Measurements from ENCODE around the gene PDE4B. TPM values are rescaled to one million over a fixed set of nuclear protein-coding genes. Genes with fewer than 3 reads are reported as not detected.

The PDE4B gene
- total and polyA plus RNA-seq, 10 of the 15 experiments (the other 5 are each of a cell fraction or from before 2014, with no cell fraction given), result 3.0 to 13.2 (median 5.7) TPM

GRCh38 chr1:66175581-66175980, 382.9 kb downstream of the PDE4B start:
- ChIA-PET RAD21 (ENCODE audit: unreplicated experiment) (no interaction called here), SMC1A (ENCODE audit: uncharacterized antibody, unreplicated experiment) (interaction anchor here (1.4 to 1.9 kb wide), 3 partner anchors 8 to 271 kb away, joined by 3 to 7 read pairs (median 3); no protein-coding TSS in a partner anchor), CTCF (interaction anchor here (1.4 kb wide), 1 partner anchor 67 kb away, joined by 3 read pairs; no protein-coding TSS in a partner anchor), POLR2A (no interaction called here)
- Histone ChIP-seq H3K27me3 (replicated peaks in 1 of 2; ENCODE audit: control insufficient read depth in 2 of 2, insufficient read depth in 2 of 2, low read length in 1 of 2) (no peaks in the 10 kb centered on the region), H3K4me2 (ENCODE audit: control insufficient read depth, insufficient read depth) (no peak overlapping the region), H4K20me1 (ENCODE audit: control insufficient read depth, insufficient read depth) (no peaks in the 10 kb centered on the region), H3K27ac (ENCODE audit: control insufficient read depth, insufficient read depth) (no peak overlapping the region), H2AFZ (ENCODE audit: control insufficient read depth, low read depth, low read length) (no peak overlapping the region), H3K79me2 (ENCODE audit: control insufficient read depth, insufficient read depth, low read length) (no peaks in the 10 kb centered on the region), H3K4me3 (no peak overlapping the region), H3K9me3 (replicated peaks; ENCODE audit: control insufficient read depth, insufficient read depth, low read length) (no peaks in the 10 kb centered on the region), H3K36me3 (ENCODE audit: control insufficient read depth in 2 of 2, insufficient read depth in 2 of 2, low read length in 1 of 2) (no peaks in the 10 kb centered on the region), H3K4me1 (ENCODE audit: control insufficient read depth, insufficient read depth, low read length) (no peaks in the 10 kb centered on the region), H3K9ac (ENCODE audit: control insufficient read depth, insufficient read depth, low read length) (no peak overlapping the region)
- 18% methylated on average over 2 of the region's 2 CpGs for WGBS (ENCODE audit: insufficient coverage, insufficient replicate concordance, low lambda C conversion rate, missing lambda C conversion rate)
- DNase-seq (ENCODE audit: low read depth, low spot score) (no peak), FAIRE-seq (no peak), ATAC-seq (no peak)
- TF ChIP-seq E2F8 (IDR thresholded peaks at IDR 0.05; ENCODE audit: low read depth, partially characterized antibody) (no peak), NR2C2 (IDR thresholded peaks at IDR 0.05; ENCODE audit: borderline replicate concordance, control insufficient read depth, insufficient read length, low read depth) (no peak), ASH2L (IDR thresholded peaks at IDR 0.05; ENCODE audit: borderline replicate concordance, low read depth) (no peak), RELB (IDR thresholded peaks at IDR 0.05; ENCODE audit: low read depth) (no peak), CUX1 (IDR thresholded peaks at IDR 0.05; ENCODE audit: insufficient replicate concordance, low read depth, low read length) (no peak), MYC (IDR thresholded peaks at IDR 0.05; ENCODE audit: insufficient read depth, insufficient read length, insufficient replicate concordance, low read length, severe bottlenecking) (no peak)
- TF ChIP-seq, protein P1, sequence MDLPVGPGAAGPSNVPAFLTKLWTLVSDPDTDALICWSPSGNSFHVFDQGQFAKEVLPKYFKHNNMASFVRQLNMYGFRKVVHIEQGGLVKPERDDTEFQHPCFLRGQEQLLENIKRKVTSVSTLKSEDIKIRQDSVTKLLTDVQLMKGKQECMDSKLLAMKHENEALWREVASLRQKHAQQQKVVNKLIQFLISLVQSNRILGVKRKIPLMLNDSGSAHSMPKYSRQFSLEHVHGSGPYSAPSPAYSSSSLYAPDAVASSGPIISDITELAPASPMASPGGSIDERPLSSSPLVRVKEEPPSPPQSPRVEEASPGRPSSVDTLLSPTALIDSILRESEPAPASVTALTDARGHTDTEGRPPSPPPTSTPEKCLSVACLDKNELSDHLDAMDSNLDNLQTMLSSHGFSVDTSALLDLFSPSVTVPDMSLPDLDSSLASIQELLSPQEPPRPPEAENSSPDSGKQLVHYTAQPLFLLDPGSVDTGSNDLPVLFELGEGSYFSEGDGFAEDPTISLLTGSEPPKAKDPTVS (IDR thresholded peaks at IDR 0.05; ENCODE audit: low read depth, low read length), result no peak
- BruUV-seq (replicated peaks), result no TSS peak
- in situ Hi-C loops (cut with MboI), result no loop called here
- intact Hi-C loops (cut with micrococcal nuclease; ENCODE audit: unreplicated experiment), result no loop called here

Measured in GM12878 (cell line).